Activated T-cell treated with anti-CD3 and anti-CD28 coated beads, Interleukin-2, amount 50 U/mL, for 24 hours (primary cell): ENCODE measurements around the gene GRK2.
"Not testable (repeated sequence)": the region's sequence is repeated elsewhere in the genome, so short reads cannot be mapped to it uniquely, and the experiment has no call there.

ENCODE experiments used
- DNase-seq: peaks from one replicate; pipeline ENCODE4 v3.0.0-alpha.2; 2020
- H3K27ac Mint-ChIP-seq: 2 replicates; pipeline ENCODE4 v1.8.0; 2020; ENCODE audit warnings: mild to moderate bottlenecking, mixed read lengths
- H3K27me3 Mint-ChIP-seq: 2 replicates; pipeline ENCODE4 v1.8.0; 2020; ENCODE audit warnings: mixed read lengths
- H3K36me3 Mint-ChIP-seq: 2 replicates; pipeline ENCODE4 v1.8.0; 2020; ENCODE audit warnings: low read depth, mixed read lengths
- H3K4me1 Mint-ChIP-seq: 2 replicates; pipeline ENCODE4 v1.8.0; 2020; ENCODE audit warnings: low read depth, mixed read lengths
- H3K4me3 Mint-ChIP-seq: 2 replicates; pipeline ENCODE4 v1.8.0; 2020; ENCODE audit warnings: mild to moderate bottlenecking, moderate library complexity, mixed read lengths
- H3K9me3 Mint-ChIP-seq: 2 replicates; pipeline ENCODE4 v1.8.0; 2020; ENCODE audit warnings: mixed read lengths

The GRK2 gene

DNA sequence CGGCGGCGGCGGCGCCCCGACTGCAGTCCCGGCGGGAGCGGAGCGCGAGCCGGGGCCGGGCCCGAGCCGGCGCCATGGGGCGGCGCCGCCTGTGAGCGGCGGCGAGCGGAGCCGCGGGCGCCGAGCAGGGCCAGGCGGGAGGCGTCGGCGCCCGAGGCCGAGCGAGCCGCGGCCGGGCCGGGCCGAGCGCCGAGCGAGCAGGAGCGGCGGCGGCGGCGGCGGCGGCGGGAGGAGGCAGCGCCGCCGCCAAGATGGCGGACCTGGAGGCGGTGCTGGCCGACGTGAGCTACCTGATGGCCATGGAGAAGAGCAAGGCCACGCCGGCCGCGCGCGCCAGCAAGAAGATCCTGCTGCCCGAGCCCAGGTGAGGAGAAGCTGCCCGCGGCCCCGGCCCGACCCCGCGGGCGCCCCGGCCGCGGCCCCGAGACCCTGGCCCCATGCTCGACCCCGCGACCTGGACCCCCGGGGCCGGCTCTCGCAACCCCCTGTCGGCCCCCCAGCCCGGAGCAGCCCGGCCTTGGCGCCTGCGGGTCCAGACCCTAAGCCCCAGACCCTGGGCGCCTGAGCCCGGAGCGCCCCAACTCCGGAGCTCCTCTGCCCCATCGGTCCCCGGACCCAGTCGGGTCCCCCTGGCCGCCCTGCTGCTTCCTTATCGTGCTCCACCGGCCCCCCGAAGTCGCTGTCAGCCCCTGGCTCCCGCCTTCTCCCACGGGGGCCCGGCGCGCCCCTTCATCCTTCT, at the start of gene GRK2:
GRK2 (plus strand) TSS at position 25 of the 739 bp plus-strand sequence; CDS start at position 252, 227 bp downstream.
- no peaks in the 10 kb centered on the region for H3K27me3 Mint-ChIP-seq
- DNase-seq: peak; percentile 70

DNA sequence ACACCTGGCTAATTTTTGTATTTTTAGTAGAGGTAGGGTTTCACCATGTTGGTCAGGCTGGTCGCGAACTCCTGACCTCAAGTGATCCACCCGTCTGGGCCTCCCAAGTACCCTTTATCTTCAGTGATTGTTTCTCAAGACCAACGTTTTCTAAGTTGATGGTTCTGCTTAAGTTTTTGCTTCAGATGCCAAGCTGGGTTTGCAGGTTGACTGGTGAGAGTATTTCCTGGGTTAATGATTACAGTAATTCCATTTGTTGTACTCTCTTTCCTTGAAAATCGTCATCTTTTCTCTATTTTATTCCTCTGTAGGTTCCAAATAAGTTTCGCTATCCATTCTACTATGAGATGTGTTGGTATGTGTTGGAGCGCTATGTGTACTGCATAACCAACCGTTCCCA, 38.5 kb upstream of the GRK2 start:
- peaks cover 5% of the 10 kb centered on the region for H3K4me1 Mint-ChIP-seq
- H3K4me3 Mint-ChIP-seq: no peak overlapping the region
- no peaks in the 10 kb centered on the region for H3K9me3 Mint-ChIP-seq
- peak overlapping the region; percentile 14 for H3K27ac Mint-ChIP-seq
- H3K27me3 Mint-ChIP-seq: no peaks in the 10 kb centered on the region
- DNase-seq: no peak
- H3K36me3 Mint-ChIP-seq: peaks cover 83% of the 10 kb centered on the region

More for the DNA sequence above, at the start of gene GRK2:
- H3K4me3 Mint-ChIP-seq: peak within 1 kb of the TSS; percentile 95
- H3K27ac Mint-ChIP-seq: peak within 1 kb of the TSS; percentile 99
- peaks cover 83% of the 10 kb centered on the region for H3K4me1 Mint-ChIP-seq
- H3K36me3 Mint-ChIP-seq: peaks cover 46% of the 10 kb centered on the region
- H3K9me3 Mint-ChIP-seq: no peaks in the 10 kb centered on the region

DNA sequence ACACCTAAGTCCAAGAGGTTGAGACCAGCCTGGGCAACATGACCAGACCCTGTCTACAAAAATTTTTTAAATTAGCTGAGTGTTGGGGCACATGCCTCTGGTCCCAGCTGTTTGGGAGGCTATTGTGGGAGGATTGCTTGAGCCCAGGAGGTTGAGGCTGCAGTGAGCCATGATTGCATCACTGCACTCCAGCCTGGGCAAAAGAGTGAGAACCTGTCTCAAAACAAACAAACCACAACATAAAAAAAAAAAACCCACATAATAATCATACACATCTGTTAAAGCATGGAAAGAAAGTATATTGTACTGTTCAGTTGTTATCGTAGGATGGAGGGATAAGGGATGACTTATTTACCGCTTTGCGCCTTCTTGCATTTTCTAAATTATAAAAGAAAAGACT, 35.9 kb upstream of the GRK2 start:
- Mint-ChIP-seq H3K27me3 (no peaks in the 10 kb centered on the region), H3K4me3 (no peak overlapping the region), H3K36me3 (peaks cover 72% of the 10 kb centered on the region), H3K27ac (no peak overlapping the region), H3K9me3 (no peaks in the 10 kb centered on the region), H3K4me1 (peaks cover 19% of the 10 kb centered on the region)
- DNase-seq: no peak

DNA sequence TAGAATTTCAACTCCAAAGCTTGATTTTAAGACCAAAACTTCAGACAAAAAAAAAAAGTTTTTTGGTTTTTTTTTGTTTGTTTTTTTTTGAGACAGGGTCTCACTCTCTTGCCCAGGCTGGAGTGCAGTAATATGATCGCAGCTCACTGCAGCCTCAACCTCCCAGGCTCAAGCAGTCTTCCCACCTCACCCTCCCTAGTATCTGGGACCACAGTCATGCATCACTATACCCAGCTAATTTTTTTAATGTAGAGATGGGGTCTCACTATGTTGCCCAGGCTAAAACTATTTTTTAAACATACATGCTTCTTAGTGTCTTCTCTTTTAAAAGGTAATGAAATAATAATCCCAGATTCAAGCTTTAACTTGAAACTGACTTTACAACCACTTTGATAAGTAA, 35.4 kb upstream of the GRK2 start:
- Mint-ChIP-seq H3K36me3 (peaks cover 77% of the 10 kb centered on the region), H3K4me1 (peaks cover 19% of the 10 kb centered on the region), H3K9me3 (no peaks in the 10 kb centered on the region), H3K4me3 (no peak overlapping the region), H3K27ac (no peak overlapping the region), H3K27me3 (no peaks in the 10 kb centered on the region)
- DNase-seq: no peak

DNA sequence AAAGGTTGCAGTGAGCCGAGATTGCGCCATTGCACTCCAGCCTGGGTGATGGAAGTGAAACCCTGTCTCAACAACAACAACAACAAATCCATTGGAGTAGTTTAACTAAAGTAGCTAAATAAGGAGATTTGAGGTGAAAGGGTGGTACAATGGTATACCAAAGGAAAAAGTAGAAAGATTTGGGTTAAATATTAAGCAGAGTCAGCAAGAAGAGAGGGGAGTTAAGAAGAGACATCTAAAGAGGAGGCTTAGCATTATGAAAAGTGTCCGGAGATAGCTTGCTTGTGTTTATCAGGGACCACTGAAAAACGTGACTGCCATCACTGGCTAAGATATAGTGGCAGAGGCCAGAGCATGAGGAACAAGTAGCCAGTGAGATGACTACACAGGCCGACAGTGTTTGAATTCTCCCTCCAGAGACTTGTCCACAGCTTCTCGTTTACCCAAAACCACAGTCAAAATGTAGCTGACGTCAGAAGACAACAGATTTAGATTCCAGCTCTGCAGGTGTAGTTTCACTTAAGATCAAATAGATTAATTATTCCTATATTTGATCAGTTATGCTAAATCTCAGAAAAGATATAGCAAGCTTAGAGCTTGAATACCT, 32.6 kb upstream of the GRK2 start:
- peaks cover 26% of the 10 kb centered on the region for H3K4me1 Mint-ChIP-seq
- no peaks in the 10 kb centered on the region for H3K9me3 Mint-ChIP-seq
- peaks cover 55% of the 10 kb centered on the region for H3K36me3 Mint-ChIP-seq
- H3K27me3 Mint-ChIP-seq: no peaks in the 10 kb centered on the region
- no peak for DNase-seq
- H3K27ac Mint-ChIP-seq: peak overlapping the region; percentile 38
- H3K4me3 Mint-ChIP-seq: no peak overlapping the region

DNA sequence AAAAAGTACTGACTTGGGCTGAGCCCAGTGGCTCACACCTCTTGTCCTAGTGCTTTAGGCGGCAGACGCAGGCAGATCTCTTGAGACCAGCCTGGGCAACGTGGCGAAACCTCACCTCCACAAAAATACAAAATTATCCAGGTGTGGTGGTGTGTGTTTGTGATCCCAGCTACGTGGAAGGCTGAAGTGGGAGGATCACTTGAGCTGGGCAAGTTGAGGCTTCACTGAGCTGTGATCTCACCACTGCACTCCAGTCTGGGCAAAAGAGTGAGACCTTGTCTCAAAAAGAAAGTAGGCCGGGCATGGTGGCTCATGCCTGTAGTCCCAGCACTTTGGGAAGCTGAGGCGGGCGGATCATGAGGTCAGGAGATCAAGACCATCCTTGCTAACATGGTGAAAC, 31.7 kb upstream of the GRK2 start:
- H3K27me3 Mint-ChIP-seq, DNase-seq, H3K9me3 Mint-ChIP-seq, H3K4me3 Mint-ChIP-seq: not testable (repeated sequence)
- Mint-ChIP-seq H3K27ac (peak overlapping the region; percentile 19), H3K36me3 (peaks cover 46% of the 10 kb centered on the region), H3K4me1 (peaks cover 35% of the 10 kb centered on the region)

DNA sequence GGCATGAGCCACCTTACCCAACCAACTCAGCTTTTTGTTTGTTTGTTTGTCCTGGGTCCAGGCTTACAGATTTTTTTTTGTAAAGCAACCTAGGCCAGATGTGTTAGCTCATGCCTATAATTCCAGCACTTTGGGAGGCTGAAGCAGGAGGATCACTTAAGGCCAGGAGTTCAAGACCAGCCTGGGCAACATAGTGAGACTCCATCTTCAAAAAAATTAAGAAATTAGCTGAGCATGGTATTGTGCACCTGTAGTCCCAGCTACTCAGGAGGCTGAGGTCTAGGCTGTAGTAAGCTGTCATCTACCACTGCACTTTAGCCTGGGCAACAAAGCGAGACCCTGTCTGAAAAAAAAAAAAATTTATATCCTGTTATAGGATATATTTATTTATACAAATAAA, 28.7 kb upstream of the GRK2 start:
- Mint-ChIP-seq H3K4me3 (no peak overlapping the region), H3K36me3 (peaks cover 45% of the 10 kb centered on the region), H3K27ac (no peak overlapping the region), H3K9me3 (no peaks in the 10 kb centered on the region), H3K27me3 (no peaks in the 10 kb centered on the region), H3K4me1 (peaks cover 40% of the 10 kb centered on the region)
- no peak for DNase-seq

DNA sequence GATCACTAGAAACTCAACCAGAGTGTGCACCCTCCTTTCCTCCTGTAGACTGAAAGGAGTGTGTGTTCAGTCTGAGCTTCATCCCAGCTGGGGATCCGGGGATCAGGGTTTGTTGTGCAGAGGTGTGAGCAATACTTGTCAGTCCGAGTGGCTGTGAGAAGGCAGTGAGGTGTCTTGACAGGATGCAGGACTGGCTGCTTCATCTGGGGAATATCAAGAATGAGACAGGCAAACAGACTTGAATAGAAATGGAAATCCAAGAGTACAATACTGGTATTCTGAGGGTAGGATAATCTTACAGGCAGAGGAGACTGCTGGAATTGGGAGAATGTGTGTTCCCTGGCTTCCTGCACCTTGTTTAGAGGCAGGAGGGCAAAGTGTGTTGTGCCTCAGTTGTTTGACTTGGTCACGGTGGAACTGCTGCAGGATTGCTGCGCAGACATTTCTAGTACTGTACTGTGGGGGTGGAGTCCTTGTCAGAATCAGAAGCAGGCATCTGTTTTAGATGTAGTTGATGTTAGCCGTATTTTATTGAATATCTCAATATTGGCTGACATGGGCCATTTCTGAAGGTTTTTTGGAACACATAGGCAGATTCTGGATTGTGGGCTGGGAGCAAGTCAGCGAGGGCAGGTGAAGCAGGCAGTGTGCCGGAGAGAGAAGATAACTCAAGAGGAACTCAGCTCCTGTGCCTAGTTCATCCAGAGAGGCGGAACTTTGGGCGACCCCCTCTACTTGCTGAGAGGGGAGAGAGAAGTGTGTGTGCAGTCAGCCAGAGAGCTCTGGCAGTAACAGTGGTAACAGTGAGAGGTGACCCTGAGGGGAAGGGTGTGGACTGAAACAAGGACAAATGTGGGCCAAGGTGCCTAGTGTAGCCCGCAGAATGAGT, 27.1 kb upstream of the GRK2 start:
- Mint-ChIP-seq H3K27ac (peak overlapping the region; percentile 99), H3K36me3 (peaks cover 56% of the 10 kb centered on the region), H3K4me1 (peaks cover 46% of the 10 kb centered on the region), H3K4me3 (peak overlapping the region; percentile 100), H3K9me3 (no peaks in the 10 kb centered on the region), H3K27me3 (no peaks in the 10 kb centered on the region)
- no peak for DNase-seq

DNA sequence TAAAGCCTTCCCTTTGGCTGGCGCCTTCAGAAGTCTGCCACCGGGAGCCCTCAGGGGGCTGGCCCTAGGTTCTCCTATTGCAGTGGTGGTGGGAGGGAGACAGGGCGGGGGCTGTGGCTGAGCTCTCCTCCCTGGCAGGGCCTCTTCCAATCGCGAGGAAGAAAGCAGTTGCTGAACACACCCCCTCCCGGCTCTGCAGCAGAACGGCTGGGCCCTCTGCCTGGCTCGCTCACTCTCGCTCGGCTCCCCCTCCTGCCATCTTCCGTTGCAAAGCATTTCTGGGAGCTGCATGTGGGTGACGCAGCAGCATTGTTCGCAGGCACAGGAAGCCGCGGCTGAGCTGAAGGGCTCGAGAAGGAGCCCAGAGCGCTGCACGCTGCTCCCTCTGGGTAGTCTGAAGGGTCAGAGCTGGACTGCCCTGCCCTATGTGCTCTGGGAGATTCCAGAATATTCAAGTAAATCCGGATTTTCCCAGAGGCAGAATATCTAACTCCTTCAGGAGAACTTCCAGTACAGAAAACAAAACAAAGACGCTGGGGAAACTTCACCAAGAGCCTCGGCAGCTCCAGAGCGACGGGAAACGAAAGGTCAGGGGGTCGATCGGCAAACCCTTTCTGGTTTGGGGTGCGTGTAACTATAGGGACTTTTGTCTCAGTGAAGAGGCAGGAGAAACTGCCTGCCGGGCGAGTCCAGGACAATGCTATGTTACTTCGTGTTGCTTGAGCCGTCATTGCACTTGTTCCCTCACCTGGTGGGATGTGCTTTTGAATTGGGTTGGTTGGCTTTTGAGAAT, 26.3 kb upstream of the GRK2 start:
- Mint-ChIP-seq H3K4me3 (peak overlapping the region; percentile 100), H3K4me1 (peaks cover 45% of the 10 kb centered on the region), H3K9me3 (no peaks in the 10 kb centered on the region), H3K36me3 (peaks cover 59% of the 10 kb centered on the region), H3K27ac (peak overlapping the region; percentile 99), H3K27me3 (no peaks in the 10 kb centered on the region)
- DNase-seq: peak; percentile 92

DNA sequence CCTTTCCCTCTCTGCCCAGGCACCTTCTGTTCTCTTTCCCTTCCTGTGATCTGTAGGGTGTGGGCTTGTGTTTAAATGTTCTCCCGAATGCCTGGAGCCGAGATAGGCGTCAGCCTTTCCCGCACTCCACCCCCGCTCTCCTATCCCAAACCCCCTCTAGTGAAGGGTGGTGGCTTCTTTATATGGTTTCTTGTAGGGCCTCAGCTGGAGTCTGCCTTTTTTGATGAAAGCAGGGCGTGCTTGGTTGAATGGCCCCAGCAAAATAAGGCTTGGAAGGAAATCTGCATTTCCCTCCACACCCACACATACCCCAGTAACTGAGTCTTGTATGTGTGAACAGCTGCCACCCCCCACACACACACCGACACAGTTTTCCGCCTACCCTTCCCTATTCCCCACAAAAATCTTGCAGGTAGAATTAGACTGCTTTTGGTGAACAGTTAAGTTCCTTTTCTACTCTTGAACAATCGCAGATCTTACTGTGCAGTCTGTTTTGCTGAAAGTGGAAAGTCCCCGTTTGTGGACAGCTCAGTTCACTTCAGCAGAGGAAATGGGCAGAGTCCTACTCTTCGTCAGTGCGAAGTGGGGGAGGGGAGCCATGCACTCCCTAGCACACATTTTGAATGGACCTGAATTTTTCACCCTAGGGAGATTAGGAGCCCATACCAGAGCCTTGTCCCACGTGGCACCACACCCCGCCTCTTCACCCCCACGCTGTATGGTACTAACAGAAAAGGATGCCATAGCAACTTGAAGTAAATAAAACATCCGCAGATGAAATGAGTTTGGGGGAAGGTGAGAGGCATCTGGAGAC, 25.5 kb upstream of the GRK2 start:
- Mint-ChIP-seq H3K27me3 (no peaks in the 10 kb centered on the region), H3K36me3 (peaks cover 64% of the 10 kb centered on the region), H3K9me3 (no peaks in the 10 kb centered on the region), H3K4me3 (peak overlapping the region; percentile 100), H3K4me1 (peaks cover 53% of the 10 kb centered on the region), H3K27ac (peak overlapping the region; percentile 99)
- peak; percentile 81 for DNase-seq

DNA sequence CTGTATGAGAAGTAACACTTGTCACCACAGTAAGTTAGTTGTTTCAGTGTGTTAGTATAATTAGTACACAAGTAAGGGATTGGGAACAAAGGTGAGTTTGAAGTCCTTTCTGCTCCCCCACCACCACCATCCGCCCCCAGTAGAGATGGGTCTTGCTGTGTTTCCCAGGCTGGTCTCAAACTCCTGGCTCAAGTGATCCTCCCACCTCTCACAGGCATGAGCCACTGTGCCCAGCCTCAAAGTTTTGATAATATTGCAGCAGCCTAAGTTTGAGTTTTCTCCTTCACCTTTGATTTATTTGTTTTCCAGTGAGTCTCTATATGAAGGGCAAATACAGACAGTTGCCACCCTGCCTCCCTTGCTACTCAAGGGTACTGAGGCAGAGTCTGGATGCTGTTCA, 23.7 kb upstream of the GRK2 start:
- Mint-ChIP-seq H3K4me1 (peaks cover 62% of the 10 kb centered on the region), H3K36me3 (peaks cover 75% of the 10 kb centered on the region), H3K27me3 (no peaks in the 10 kb centered on the region), H3K9me3 (no peaks in the 10 kb centered on the region), H3K27ac (peak overlapping the region; percentile 99), H3K4me3 (peak overlapping the region; percentile 100)
- no peak for DNase-seq

DNA sequence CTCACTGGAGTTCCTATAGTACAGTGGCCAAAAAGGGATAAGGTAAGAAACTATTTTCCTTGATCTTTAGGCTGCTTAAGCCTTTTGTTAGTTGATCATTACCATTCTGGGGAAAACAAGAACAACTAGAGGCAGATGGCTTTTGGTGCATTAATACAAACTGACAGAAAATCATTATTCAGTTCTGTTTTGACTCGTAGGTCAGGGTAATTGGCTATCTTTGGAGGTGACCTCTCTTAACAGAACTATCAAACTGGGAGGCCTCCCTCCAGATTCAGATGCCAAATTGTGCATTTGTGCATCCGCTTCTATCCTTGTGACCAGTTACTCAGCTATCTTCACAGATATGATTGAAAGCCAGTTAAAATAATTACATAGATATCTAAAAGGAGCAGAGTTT, 23.2 kb upstream of the GRK2 start:
- Mint-ChIP-seq H3K4me3 (peak overlapping the region; percentile 100), H3K27me3 (no peaks in the 10 kb centered on the region), H3K9me3 (no peaks in the 10 kb centered on the region), H3K4me1 (peaks cover 65% of the 10 kb centered on the region), H3K36me3 (peaks cover 80% of the 10 kb centered on the region), H3K27ac (peak overlapping the region; percentile 99)
- no peak for DNase-seq

DNA sequence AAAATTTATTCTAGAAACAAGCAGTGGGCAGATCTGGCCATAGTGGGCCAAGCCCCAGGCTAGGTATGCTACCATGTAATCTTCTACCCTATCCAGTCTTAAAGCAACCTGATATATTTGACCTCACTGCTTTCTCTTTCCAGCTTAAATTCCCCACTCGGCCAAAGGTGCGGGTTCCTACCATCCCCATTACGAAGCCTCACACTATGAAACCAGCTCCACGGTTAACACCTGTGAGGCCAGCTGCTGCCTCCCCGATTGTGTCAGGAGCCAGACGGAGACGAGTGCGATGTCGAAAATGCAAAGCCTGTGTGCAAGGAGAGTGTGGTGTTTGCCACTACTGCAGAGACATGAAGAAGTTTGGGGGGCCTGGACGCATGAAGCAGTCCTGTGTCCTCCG, 21.2 kb upstream of the GRK2 start:
- no peak overlapping the region for H3K4me3 Mint-ChIP-seq

More for the DNA sequence above, 21.2 kb upstream of the GRK2 start:
- H3K9me3 Mint-ChIP-seq: no peaks in the 10 kb centered on the region
- H3K27ac Mint-ChIP-seq: peak overlapping the region; percentile 60
- DNase-seq: no peak
- peaks cover 69% of the 10 kb centered on the region for H3K4me1 Mint-ChIP-seq
- peaks cover 98% of the 10 kb centered on the region for H3K36me3 Mint-ChIP-seq
- H3K27me3 Mint-ChIP-seq: no peaks in the 10 kb centered on the region
